ENCODE data around the gene SEC11C.

SEC11C gene

DNA sequence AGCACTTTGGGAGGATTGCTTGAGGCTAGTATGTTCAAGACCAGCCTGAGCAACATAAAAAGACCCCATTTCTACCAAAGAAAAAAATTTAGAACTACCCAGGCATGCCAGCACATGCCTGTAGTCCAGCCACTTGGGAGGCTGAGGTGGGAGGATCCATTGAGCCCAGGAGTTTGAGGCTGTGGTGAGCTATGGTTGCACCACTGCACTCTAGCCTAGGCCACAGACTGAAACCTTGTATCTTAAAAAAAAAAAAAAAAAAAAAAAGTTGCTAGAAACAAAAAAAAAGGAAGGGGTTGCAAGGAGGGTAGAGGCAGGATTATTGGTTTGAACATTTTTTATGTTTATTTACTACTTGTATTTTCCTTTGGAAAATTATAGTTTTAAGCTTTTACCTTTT, 4.8 kb downstream of the SEC11C start:
- no peak for DNase-seq (ENCODE audit: low spot score)

DNA sequence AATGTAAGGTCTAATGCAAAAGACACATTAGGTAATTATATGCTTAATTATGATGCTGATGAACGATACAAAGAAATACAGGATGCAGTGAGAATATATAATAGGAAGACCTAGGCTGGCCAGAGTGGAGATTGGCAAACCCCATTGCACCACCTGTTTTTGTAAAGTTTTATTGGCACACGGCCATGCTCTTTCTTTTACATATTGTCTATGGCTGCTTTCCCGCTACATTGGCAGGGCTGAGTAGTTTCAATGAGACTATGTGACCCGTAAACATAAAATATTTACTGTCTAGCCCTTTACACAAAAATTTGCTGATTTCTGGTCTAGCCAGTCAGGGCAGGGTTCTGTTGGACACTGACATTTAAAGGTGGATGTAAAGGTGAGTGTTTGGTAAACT, 5.4 kb downstream of the SEC11C start:
- DNase-seq (ENCODE audit: low spot score) = no peak

DNA sequence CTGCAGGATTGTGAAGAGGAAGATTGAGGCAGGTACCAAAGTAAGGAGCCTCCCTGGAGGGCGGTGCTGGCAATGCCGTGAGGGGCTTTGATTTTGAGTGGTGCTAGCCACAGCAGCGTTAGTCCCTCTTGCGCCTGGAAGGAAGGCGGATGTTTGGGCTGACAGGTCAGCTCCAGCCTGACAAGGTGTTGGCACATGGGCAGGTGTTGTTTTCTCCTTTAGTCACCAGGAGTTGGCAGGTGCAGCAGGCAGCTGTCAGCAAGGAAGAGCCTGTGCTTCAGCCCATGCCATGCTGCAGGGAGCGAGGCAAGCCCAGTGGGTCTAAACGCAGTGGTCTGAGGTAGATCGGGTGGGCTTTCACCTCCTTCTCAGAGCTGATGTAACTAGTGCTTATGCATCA, 8.5 kb downstream of the SEC11C start:
- DNase-seq (ENCODE audit: low spot score) = no peak

DNA sequence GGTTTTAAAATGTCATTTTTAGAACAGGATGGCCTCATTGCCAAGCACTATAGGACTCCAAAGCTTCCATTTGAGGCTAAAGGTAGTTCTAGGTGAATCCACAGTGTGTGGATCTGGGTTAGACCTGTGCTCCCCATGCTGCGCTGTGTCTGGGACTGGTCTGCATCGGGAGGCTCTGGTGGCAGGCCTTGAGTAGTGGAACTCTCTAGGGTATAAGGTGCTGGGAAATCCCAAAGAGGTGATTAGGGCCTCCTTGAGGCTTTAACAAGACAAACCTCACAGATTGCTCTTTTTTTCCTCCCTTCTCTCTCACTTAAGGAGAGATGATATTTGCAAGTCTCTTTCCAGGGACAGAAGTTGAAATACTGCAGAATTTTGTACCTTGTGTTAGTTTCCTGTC, 9.3 kb downstream of the SEC11C start:
- no peak for DNase-seq (ENCODE audit: low spot score)

DNA sequence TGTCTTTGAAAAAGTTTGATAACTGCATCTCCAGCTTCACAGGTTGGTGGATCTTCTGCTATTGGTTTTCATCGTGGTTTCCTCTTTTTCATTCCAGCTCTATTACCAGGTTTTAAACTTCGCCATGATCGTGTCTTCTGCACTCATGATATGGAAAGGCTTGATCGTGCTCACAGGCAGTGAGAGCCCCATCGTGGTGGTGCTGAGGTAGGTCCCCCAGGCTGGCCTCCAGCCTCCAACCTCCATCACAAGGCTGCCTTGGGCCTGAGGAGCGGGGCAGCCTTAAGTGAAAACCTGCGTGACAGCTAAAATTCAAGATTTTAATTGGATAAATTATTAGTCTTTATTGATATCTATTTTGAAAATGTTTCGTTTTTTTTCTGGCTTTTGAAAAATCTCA, 9.7 kb downstream of the SEC11C start:
- no peak for DNase-seq (ENCODE audit: low spot score)

DNA sequence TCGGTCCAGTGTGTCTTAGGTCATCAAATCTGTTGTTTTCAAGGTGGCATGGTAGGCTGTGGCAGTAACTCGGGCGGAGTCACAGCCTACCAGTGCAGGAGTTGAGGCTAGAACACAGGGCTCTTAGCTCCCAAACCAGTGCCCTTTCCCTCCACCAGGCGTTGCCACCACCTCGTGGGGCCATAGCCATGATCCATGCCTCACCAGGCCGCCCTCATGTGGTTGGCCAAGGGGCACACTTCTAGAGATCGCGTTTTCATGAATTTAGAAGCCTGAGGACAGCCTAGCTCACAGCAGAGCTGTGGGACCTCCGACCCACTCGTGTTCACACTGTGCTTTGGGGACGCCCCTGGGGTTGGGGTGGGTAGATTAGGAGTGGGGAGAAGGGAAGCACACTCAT, 10.6 kb downstream of the SEC11C start:
- DNase-seq (ENCODE audit: low spot score) = no peak

DNA sequence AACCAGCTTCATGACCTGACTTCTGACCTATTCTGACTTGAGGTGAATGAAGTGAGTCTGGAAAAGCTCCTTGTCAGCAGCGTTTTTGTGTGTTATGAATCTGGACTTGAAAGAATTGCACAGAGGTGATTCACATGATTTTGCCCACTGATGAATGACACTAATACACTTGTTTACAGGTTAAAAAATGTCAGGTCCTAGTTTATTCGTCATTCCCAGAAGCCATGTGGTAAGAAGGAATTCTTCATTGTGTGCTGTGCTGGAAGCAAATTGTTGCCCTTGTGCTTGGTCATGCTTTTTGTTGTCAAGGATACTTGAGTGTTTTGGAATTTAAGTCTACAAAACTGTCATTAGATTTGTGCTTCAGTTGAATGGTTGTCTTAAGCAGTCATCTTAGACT, 15.5 kb downstream of the SEC11C start:
- DNase-seq (ENCODE audit: low spot score) = no peak

DNA sequence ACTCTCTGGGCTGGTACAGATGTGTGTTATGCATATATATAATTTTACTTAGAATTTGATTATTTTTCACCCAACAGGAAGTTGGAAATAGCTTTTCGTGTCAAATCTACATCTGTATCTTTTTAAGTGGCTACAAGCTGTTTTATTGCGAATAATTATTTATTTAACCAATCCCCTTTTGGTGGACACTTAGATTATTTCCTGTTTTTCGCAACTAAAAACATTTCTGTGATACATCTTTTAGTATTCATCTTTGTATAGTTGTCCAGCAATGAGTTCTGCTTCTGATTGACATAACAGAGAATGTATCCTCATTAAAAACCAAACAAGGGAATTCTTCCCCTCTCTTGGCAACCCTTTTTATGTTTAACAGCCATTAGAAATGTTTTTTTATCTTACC, 16.6 kb downstream of the SEC11C start:
- DNase-seq (ENCODE audit: low spot score) = no peak

DNA sequence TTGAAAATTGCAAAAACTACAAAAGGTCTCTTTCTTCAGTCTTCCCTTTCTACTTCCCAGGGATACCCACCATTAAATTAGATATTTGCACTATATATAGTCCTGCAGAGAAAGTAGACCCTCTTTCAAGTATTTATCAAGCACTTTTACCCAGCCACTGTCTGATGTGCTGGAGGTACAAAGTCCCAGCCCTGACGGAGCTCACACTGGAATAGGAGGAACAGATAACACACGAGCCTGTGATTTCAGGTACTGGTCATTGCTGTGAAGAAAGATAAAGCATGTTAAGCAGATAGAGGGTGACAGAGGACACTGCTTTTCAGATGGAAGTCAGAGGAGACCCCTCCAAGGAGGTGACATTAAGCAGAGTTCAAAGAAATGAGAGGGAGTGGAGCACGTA, 19.6 kb downstream of the SEC11C start:
- no peak for DNase-seq (ENCODE audit: low spot score)

DNA sequence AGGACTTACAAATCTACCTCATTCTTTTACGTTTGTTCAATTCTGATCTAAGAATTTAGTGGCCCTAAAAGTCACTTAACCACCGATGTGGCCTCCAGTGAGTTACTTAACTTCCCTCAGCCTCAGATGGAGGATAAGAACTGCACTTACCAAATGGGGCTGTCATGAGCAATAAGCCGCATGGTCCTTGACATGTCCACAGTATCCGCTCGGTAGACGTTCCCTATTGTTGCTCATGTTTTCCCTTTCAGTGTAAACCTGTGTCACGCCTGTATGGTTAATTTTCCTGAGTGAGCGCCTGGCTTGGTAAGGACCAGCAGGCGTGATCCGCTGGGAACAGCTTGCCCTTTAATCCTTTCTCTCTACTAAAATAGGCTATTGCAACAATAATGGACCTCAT, 20.3 kb downstream of the SEC11C start:
- DNase-seq (ENCODE audit: low spot score) = no peak

DNA sequence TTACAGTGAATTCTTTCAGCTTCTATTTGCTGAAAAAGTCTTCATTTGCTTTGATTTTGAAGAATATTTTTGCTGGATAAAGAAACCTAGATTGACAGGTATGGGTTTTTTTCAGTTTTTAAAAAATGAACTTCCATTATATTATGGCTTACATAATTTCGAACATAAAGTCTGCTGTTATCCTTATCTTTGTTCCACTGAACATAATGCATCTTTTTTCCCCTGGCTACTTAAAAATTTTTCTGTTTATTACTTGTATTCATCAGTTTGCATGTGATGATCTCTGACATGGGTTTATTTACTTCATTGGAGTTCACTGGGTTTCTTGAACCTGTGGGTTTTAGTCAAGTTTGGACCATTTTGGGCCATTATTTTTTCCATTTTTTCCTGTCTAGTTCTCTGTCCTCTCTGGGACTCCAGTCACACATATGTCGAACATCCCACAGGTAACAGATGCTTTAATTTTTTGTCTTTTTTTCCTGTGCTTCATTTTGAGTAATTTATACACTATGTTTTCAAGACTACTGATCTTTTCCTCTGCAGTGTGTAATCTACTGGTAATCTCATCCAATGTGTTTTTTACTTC, 33.1 kb downstream of the SEC11C start:
- no peak for DNase-seq (ENCODE audit: low spot score)

DNA sequence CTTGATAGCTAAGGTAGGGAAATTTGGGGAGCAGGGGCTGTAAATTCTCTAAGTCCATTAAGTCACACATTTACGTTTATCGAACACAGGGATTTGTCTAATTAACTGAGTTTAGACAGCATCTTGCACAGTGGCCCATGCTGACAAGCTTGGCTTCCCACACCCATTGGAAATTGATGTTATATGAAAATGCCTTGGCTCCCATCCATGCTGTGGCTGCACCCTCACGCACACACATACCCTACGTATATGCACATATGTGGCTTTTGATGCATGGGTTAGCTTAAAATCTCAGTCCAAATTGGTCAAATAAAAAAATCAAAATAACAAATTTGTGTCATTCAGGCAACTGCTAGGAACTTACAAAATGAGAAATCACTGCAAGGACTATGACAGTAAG, 37.8 kb downstream of the SEC11C start:
- no peak for DNase-seq (ENCODE audit: low spot score)

DNA sequence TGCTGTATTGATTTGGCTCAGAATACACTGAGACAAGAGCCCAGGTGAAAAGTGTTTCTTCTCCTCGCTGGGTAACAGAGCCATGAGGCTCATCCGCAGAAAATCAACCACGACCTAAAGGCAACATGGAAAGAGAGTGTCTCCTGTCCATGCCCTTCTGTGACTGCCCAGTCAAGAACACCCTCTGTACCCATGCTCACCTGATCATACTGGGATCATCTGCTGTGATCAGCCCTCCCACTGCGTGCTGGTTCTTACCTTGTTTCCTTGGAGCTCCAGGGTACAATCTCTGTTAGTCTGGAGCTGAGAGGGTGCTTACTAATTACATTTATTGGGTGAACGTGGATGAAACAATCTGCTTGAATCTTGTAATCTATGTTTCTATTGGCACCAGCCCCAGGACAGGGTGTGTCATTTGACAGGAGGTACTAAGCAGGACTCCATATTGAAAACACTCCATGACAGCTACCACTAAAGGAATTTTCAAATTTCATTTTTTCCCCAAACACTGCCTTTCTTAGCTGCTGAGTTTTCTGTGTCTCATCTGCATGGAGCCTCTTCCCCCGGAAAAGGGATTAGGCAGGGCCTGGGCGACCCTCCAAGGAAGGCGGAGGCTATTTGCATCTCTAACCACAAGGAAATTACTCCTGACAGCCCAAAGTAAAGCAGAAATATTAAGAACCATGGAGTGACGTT, 40.6 kb downstream of the SEC11C start:
- no peak for DNase-seq (ENCODE audit: low spot score)

DNA sequence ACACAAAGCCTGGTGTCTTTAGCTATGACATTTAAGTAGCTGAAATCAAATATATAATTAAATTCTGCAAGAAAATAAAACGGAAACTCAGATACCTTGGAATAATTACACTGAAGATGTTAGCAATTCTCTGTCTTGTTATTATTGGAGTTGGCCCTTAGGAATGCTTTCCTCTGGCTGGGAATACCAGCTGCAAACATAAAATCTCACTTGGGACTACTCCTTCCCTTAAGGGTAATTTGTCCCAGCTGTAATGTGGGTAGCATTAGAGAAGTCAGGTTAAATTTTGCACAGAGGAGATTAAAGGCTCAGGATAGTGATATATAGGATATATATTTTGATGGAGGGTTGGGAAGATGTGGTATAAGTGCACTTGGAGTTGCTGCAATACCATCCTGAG, 43.0 kb downstream of the SEC11C start:
- DNase-seq (ENCODE audit: low spot score) = no peak

DNA sequence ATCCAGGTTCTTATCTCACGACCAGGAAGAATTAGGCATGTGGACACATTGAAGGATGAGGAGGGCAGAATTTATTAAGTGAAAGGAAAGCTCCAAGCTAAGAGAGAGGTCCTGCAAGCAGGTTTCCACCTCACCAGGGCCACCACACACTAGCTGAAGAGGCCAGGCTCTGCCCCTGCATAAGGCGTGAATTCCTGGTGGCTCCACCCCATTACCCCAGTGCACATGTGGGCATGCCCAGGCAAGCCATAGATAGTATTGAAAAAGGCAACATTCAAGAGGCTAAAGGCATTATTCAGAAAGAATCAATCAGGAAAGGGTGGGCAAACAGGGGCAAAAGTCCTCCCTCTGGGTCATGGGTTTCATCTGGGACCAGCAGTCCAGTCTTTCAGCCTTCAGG, 49.3 kb downstream of the SEC11C start:
- no peak for DNase-seq (ENCODE audit: low spot score)

DNA sequence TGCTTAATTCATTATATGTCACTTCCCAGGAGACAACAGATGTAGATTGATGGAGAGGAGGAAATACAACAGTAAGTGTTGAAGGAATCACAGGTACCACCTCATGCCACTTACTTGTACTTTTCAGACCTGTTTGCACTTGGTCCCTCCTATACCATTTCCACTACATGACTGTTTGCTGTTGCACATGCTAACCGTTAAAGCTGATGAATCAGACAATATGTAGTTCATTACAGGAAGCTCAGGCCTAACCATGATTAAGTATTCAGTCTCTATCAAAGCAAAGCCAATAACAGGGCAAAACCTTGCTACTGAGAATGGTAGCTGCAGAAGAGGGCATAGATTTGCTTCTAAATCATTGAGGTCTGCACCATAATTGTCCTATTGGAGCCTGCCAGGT, 50.1 kb downstream of the SEC11C start:
- no peak for DNase-seq (ENCODE audit: low spot score)

DNA sequence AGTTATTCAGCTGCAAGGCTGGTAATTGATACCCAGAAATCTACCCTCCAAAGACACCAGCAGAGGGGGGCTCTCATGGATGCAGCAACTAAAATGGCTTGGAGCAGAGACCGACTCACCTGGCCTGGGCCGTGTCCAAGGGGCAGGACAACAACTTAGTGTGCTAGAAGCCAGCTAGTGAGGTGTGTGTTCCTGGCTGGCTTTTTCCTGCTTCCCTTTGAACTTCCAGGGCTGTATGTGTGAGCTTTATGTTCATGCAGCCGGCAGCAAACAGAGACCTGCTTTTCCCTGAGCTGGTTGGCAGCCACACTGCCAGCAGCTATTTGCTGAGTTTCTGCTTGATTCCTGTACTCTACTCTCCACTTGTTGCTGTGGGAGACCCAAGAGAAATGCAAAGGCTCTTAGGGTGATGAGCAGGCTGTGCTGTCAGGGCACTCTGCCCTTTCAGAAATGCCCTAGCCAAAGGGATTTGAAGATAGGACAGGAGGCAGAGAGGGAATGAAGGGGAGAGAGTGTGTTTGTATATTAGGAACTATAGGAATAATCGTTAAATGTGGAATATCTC, 56.6 kb downstream of the SEC11C start:
- no peak for DNase-seq (ENCODE audit: low spot score)

DNA sequence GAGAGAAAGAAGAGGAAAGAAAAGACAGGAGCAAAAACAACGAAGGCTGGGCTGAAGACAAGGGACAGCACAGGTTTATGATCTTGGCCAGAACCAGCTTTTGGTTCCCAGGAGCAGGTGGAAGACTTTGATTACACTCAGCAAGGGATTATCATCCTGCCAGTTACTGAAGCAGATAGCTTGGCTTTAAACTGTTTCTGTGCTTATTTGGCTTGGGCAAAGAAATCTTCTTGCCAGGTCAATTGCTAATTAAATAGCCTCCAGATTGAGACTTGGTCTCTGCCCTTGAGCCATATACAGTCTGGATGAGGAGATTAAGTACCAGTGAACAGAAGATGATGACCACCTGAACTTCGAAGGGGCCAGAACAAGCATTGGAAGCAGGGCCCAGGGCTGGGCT, 58.0 kb downstream of the SEC11C start:
- no peak for DNase-seq (ENCODE audit: low spot score)

DNA sequence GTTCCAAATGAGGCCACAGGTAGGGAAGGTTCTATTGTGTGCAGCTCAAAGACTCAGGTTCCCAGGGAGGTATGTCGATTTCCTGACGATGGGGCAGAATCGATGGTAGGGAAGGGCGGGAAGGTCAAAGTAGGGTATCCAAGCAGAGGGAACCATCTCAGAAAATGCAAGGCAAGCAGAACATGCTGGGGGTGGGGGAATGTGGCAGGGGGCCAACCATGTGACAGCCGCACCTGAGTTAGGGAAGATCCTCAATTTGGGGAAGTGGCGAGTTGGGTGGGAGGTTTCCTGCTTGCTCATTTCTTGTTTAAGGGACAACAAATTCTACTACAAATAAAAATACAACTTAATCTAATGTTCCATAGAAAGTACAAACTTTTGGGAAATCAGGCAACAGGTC, 58.5 kb downstream of the SEC11C start:
- no peak for DNase-seq (ENCODE audit: low spot score)

DNA sequence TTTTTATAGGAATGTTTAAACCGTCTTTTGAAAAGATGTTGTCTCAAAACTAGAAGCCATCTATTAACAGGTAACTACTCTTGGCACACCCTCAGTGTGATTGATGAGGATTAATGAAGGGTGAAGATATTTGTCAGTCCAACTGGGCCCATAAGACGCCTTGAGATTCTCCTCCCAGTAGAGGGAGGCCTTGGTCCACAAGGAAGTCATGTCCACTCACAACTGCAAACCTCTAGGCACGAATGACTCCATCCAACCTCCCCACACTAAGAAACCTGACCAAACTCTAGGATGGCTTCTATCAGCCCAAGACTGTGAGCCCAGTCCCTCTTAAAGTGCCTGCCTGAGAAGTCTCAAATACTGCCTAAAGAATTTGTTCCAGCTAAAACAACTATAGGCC, 61.1 kb downstream of the SEC11C start:
- DNase-seq (ENCODE audit: low spot score) = no peak

DNA sequence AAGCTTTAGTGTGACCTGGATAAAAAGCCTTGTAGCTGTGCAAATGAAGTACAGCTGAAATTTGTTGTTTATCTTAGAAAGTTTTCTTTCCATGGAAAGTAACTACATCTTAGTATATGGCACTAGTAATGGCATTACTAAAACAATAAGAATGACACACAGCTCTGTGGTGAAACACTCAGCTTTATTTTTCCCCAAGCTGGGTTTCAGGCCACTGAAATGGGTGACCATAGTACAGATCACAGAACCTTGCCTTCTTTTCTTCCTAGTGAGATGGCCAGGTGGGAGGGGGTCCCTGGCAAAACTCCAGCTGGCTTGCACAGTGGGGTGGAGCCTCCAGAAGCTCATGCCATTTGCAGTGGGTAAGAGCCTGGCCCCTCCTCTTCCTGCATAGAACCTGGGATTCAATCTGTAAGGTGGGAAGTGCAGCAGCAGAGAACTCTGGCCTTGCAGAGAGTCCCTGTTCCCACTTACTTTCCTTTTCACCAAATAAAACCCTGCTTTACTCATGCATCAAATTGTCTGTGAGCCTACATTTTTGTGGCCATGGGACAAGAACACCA, 62.7 kb downstream of the SEC11C start:
- DNase-seq (ENCODE audit: low spot score) = no peak

DNA sequence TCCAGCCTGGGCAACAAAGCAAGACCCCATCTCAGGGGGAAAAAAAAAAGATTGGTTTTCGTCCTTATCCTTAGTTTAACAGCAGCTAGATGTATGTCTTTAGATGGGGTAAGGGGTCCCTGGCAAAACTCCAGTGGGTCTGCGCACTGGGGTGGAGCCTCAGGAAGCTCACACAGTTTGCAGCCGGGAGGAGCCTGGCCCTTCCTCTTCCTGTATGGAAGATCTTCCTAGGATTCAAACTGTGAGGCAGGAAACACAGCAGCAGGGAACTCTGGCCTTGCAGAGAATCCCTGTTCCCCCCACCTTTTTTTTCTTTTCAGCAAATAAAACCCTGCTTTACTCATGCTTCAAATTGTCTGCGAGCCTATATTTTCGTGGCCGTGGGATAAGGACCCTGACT, 67.8 kb downstream of the SEC11C start:
- no peak for DNase-seq (ENCODE audit: low spot score)

Data from putamen (tissue), 1 donor.